Gastrocnemius medialis (tissue), 4 donors: ENCODE data around the gene HPCAL1.

Experiments
- CTCF ChIP-seq, 5 experiments: fragments of 450-650 bp in 3 of 5; fragments of 200-600 bp in 2 of 5; sonication (generic) in 2 of 5; IDR thresholded peaks in 4 of 5; conservative IDR thresholded peaks in 1 of 5; 1 replicate in 4 of 5; 2 replicates in 1 of 5; pipeline ENCODE4 v1.5.1; 2016 to 2019; ENCODE audit warnings: antibody characterized with exemption in 5 of 5, mild to moderate bottlenecking in 3 of 5, moderate library complexity in 3 of 5
- POLR2A ChIP-seq, 2 donors: fragments of 450-650 bp; IDR thresholded peaks; one replicate each; pipeline ENCODE4 v1.6.1; 2017; ENCODE audit warnings: antibody characterized with exemption in 2 of 2, mild to moderate bottlenecking in 2 of 2, moderate library complexity in 2 of 2

- TF ChIP-seq CTCF (IDR thresholded peaks at IDR 0.05 in 4 of 5, conservative IDR thresholded peaks at IDR 0.05 in 1 of 5) = no peak
- TF ChIP-seq POLR2A (IDR thresholded peaks at IDR 0.05) = no peak
These were observed 147.4 kb downstream of the HPCAL1 start for GRCh38 chr2:10449838-10450691.
